Activated naive CD4-positive, alpha-beta T cell treated with anti-CD3 and anti-CD28 coated beads, Interleukin-2, amount 50 U/mL, for 72 hours (primary cell): ENCODE results near the gene OSBPL5. TPM values are rescaled to one million over a fixed set of nuclear protein-coding genes. Genes with fewer than 3 reads are reported as not detected.

Source experiments
- ATAC-seq, 2 donors: fragments of 150-1000 bp; cut with Tn5 transposase; 2 replicates each; pipeline ENCODE4 v1.10.0; 2021; ENCODE audit warnings: mild to moderate bottlenecking in 2 of 2, moderate library complexity in 2 of 2
- DNase-seq, 2 donors: peaks; one replicate each; pipeline ENCODE4 v3.0.0; 2021 to 2022; ENCODE audit warnings: low spot score in 2 of 2
- H3K27ac Mint-ChIP-seq, 2 donors: one replicate each; pipeline ENCODE4 v1.8.0; 2022; ENCODE audit warnings: mild to moderate bottlenecking in 2 of 2, mixed read lengths in 2 of 2
- H3K36me3 Mint-ChIP-seq, 2 donors: one replicate each; pipeline ENCODE4 v1.8.0; 2022; ENCODE audit warnings: mixed read lengths in 2 of 2
- H3K9me3 Mint-ChIP-seq, 2 donors: one replicate each; pipeline ENCODE4 v1.8.0; 2022; ENCODE audit warnings: mixed read lengths in 2 of 2
- total RNA-seq, 2 donors: library from RNA; stranded (reverse); gene quantifications; one replicate each; pipeline ENCODE4 v1.2.3, GENCODE V29; 2022

OSBPL5 gene
- total RNA-seq, 2 donors from 2014 or later: 1.2 to 20.0 TPM

DNA sequence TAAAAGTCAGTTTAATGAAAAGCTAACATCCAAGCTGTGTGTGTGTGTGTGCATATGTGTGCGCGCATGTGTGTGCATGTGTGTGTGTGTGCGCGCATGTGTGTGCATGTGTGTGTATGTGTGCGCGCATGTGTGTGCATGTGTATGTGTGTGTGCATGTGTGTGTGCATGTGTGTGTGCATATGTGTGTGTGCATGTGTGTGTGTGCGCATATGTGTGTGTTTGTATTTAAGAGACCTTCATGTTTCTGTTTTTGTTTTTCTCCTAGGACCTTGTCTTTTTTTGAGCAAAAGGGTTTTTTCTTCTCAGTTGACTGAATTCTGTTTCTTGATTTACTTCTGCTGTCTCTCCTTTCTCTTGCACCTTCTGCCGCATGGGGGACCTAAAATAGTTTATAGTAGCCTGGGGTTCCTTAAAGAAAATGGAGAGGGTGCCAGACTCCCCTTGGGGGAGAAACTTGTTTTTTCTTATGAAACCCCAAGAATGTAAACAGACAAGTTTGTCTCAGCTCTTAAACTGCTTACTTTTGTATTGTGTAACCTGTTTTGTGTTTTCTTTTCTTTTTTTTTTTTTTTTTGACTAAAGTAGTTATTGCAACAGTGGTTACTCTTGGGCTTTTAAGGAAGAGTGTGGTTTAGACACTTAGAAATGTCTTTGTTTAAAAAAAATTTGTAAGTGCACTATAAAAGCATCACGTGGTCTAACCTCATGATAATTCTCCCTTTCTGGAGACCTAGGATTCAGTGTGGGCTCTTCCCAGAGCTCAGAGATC lies 53.0 kb downstream of the OSBPL5 start:
- ATAC-seq (no peak), DNase-seq (no peak)
- H3K27ac Mint-ChIP-seq: no peak overlapping the region
- peaks cover 0 to 12% of the 10 kb centered on the region in 2 donors for H3K9me3 Mint-ChIP-seq
- H3K36me3 Mint-ChIP-seq: peaks cover 0 to 28% of the 10 kb centered on the region in 2 donors

DNA sequence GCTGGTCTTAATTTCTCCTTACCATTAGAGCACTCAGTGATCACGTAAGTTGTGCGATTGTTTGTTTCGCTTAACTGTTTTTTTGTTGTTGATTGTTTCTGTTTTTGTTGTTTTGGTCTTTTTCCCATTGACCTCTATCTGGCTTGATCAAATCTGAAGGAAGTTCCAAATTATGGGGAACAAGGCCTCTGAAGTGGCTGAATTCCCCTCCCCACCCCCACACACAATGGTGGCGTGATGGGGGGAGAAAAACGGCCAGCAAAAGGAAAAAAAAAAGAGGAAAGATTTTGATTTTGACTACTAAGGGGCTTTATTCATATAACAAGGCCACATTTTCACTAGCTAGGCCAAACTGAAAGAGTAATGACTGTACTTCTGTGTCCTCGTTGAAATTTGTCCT lies 53.6 kb downstream of the OSBPL5 start:
- ATAC-seq (no peak), DNase-seq (no peak)
- H3K36me3 Mint-ChIP-seq: peaks cover 0 to 28% of the 10 kb centered on the region in 2 donors
- H3K9me3 Mint-ChIP-seq: peaks cover 0 to 12% of the 10 kb centered on the region in 2 donors
- H3K27ac Mint-ChIP-seq: no peak overlapping the region

DNA sequence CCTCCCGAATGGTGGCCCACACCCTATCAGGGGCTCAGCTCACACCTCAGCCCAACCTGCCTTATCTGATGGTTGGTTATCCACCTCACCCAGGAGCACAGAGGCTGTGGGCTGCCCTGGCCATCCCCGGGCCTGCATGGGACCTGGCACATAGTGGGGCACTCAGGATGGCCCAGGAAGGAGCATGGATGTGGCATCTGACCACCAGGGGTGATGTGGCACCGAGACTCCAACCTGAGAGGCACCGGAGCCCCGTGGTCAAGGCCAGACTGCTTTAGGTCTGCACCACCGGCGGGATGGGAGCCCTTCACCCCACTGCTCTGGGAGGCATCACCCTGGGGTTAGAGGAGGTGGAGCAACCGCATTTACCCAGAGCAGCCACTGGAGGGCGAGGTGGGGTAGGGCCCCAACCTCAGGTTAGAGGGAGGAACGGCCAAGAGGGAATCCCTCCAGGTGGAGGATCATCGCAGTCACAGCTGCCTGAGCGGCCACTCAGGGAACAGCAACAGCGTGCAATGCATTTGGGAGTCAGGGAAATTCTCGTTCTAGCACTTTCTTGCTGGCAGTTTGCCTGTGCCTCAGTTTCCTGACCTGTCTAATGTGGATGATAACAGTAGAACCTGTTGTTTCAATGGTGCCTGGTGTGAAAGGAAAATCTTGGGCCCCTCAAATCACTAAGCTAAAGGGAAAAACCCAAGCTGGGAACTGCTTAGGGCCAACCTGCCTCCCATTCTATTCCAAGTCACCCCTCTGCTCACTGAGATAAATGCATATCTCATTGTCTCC lies 55.0 kb downstream of the OSBPL5 start:
- peaks cover 0 to 8% of the 10 kb centered on the region in 2 donors for H3K9me3 Mint-ChIP-seq
- DNase-seq (peak; percentile 55 to 63), ATAC-seq (peak; percentile 83 to 85)
- peaks cover 0 to 19% of the 10 kb centered on the region in 2 donors for H3K36me3 Mint-ChIP-seq
- no peak overlapping the region for H3K27ac Mint-ChIP-seq

DNA sequence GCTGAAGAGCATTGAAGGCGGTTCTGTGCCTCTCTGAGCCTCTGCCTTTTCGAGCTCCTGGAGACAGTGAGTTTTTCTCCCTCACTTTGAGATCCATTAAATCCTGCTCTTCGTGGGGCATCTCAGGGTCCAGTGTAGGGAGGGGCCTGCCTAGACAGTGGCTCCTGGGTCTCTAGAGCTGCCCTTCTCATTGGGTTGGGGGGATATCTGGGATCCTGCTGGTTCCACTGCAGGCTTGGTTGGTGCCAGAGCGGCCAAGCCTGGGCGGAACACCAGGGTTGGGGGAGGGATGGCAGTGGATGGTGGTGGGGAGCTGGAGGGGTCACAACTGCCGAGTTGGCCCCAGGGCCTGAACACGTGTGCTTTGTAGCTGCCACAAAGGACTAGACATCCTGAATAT lies 55.7 kb downstream of the OSBPL5 start:
- H3K27ac Mint-ChIP-seq: no peak overlapping the region
- ATAC-seq: no peak
- H3K9me3 Mint-ChIP-seq: peaks cover 0 to 6% of the 10 kb centered on the region in 2 donors
- H3K36me3 Mint-ChIP-seq: peaks cover 0 to 13% of the 10 kb centered on the region in 2 donors
- DNase-seq: peak in 1 of 2 donors; percentile 49

DNA sequence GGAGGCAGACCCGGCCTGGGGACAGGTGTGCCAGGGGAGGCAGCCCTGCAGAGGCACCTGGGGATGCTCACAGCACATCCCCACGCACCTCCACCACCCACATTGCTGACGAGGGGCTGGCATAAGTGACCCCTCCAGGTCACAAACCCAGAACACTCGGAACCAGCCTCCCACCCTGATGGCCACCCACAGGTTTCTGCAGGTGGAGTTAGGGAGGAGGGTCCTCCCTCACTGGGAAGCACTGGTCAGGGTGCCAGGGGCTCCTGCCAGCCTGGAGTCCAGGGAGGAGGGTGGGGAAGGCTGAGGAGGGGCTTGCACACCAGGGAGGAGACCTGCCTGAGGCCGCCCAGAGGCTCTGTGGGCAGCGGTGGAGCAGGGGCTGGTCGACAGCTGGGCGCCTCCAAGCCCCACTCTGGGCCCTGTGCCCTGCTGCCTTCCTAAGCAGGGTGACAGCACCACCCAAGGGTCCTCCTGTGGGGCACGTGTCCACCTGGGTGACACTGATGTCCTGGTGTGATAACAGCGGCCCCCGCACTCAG lies 56.9 kb downstream of the OSBPL5 start:
- ATAC-seq: no peak

DNA sequence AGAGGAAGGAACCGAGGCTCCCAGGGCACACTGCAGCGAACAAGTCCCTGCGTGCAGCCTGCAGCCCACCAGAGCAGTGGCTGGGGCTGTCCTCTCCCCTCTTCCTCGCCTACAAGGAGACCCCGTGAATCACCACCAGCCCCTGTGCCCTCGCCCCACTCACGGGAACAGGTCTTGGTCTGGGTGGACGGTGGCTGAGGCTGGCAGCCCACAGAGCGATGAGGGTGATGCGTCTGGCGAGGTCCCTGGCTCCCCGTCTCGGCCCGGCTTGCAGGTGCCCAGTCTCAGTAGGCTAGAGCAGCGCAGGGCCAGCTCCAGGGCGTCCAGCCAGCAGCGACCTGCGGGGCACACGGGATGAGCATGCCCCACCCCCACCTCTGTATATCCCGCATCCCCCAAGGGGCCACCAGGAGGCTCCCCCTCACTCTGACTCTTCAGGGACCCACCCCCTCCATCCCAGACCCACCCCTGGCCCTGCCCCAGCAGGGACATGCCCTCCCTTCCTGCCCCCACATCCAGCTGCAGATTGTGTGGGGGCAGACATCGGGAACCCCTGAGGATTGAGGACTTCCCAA lies 57.4 kb downstream of the OSBPL5 start:
- Mint-ChIP-seq H3K27ac (no peak overlapping the region), H3K36me3 (peaks cover 0 to 5% of the 10 kb centered on the region in 2 donors)
- no peak for ATAC-seq

More for the DNA sequence above, 56.9 kb downstream of the OSBPL5 start:
- peak in 1 of 2 donors; percentile 49 for DNase-seq
- Mint-ChIP-seq H3K27ac (no peak overlapping the region), H3K9me3 (no peaks in the 10 kb centered on the region), H3K36me3 (peaks cover 0 to 5% of the 10 kb centered on the region in 2 donors)

DNA sequence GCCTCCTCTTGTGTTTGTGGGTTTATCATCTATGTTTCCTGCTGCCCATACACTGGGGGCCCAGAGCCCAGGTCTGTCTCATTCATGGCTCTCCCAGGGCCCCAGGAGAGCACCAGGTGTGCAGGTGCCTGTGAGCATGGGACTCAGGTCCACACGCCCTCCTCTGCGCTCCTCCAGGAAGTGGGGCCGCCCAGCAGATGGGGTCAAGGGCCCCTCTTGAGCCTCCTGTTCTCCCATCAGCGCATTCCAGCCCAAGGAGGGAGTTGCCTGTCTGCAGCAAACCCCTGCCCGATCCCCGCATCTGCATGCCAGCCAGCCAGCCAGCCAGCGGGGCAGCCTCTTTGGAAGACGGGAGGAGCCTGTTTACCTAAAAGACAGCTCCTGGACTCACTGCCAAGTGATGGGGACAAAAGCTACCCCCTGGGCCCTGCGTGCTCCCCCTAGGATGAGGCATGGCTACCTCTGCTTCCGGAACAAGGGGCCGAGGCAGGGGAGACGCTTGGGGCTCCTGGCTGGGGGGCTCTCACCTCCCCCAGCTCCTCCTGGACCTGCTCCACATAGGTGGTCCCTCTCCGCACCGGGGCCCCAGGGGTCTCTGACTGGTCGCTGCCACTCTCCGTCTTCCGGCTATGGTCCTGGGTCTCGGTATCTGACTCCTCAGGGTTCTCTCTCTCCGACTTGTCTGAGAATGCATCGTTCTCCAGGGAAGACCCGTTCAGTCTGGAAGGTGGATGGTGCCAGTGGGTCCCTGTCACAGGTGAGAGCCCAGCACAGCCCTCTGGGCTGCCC lies 58.2 kb downstream of the OSBPL5 start:
- Mint-ChIP-seq H3K9me3 (no peaks in the 10 kb centered on the region), H3K27ac (peak overlapping the region in 1 of 2 donors; percentile 4), H3K36me3 (no peaks in the 10 kb centered on the region)
- DNase-seq (peak in 1 of 2 donors; percentile 18), ATAC-seq (no peak)

More for the DNA sequence above, 57.4 kb downstream of the OSBPL5 start:
- DNase-seq: peak in 1 of 2 donors; percentile 47
- no peaks in the 10 kb centered on the region for H3K9me3 Mint-ChIP-seq

DNA sequence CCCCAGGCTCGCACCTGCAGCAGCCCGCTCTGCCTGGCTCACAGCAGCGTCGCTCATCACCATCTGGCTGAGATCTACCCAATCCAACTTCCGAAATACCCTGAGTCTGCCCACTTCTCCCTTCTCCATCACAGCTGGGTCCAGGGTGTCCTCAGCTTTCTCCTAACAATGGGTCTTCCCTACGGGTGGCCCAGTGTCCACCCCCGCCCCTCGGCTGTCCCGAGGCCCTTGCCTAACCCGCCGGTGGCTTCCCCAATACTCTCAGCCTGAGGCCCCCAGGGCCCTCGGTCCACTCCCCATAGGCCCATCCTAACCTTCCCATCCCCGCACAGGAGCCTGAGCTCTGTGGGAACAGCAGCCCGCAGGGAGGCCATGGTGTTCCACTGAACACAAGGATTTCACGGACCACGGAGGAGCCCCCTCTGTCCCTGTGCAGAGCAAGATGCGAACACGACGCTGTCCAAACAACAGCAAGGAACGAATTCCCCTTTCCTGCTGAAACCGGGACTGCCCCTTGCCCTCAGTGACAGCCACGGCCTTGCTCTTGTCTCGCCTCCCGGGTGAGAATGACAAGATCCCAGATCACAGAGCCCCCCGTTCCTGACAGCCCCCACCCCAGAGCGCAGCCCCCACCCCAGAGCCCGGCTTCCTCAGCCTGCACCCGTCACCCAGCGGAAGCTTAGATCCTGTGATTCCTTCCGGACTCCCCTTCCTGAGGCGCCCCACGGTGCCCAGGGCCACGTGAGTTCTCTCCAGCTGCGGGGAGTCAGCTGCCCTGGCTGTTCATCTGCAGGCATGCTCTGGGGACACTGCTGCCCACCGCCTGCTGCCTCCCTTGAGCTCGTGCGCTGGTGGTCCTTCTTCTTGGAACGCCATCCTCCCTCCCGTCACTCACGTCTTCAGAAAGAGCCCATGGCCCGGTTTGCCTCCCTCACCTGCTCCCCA lies 59.0 kb downstream of the OSBPL5 start:
- H3K27ac Mint-ChIP-seq: no peak overlapping the region
- no peak for ATAC-seq
- no peaks in the 10 kb centered on the region for H3K9me3 Mint-ChIP-seq
- no peaks in the 10 kb centered on the region for H3K36me3 Mint-ChIP-seq
- peak in 1 of 2 donors; percentile 39 for DNase-seq

DNA sequence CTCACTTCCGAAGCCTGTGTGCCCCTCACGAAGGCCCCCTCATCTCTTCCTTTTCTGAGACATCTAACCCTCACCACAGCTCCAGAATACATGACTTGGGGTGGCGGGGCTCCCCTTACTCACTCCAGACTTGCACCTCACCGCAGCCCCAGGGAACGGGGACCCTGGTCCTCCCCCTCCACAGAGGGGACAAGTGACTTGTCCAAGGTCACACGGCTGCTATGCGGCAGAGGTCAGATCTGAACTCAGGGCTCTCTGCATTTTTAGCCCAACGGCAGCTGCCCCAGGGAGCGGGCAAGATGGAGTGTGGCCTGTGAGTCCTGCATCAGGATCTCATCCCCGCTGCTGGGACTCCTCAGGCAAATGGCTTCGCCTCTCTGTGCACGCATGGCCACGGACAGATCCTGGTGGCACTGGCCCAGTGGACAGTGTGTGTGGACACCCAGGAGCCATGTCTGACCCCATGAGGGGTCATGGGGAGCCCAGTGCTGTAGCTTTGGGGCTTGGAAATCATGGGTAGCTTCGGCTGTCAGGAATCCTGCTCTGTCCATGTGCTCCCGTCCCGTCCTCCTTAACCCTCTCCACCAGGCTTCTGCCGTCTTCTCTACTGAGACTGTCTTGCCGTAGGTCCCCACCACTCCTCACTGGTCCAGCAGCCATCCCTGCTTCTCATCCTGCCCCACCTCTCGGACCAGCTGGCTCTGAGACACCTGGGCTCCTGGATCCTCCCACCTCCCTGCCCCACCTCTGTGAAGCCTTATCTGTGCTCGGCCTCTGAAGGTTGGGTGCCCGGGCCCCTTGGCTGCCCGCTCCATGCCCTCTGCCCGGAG lies 59.9 kb downstream of the OSBPL5 start:
- no peaks in the 10 kb centered on the region for H3K9me3 Mint-ChIP-seq
- no peaks in the 10 kb centered on the region for H3K36me3 Mint-ChIP-seq
- H3K27ac Mint-ChIP-seq: peak overlapping the region in 1 of 2 donors; percentile 14
- DNase-seq: peak in 1 of 2 donors; percentile 47
- ATAC-seq: no peak

DNA sequence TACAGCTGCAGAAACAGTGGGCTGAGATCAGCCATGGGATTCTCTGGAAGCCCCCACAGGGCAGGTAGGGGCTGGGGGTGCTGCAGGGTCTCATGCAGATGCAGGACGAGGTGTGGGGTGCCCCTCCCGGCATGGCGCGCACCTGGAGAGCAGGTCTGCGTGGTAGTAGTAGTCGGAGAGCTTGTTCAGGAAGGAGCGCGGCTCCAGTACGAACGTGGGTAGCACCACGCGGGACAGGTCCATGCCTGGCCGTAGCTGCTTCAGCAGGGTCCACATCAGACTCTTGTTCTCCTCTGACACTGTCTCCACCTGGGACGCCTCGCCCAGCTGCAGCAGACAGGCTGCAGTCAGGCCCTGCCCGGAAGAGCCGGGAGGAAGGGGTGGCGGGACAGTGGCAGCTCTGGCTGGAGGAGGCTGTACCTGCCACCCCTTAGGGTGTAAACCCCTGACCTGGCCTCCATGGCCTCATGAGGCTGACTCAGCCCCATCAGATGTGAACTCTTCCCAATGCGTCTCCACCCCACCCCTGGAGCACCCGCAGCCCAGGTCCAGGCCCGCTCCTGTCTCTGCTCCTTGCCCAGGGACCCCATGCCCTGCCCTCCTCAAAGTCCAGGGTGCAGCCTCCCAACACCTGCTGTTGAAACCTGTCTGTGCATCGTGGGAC lies 60.9 kb downstream of the OSBPL5 start:
- ATAC-seq: peak in 1 of 2 donors; percentile 16
- no peaks in the 10 kb centered on the region for H3K36me3 Mint-ChIP-seq
- peak in 1 of 2 donors; percentile 50 for DNase-seq
- no peaks in the 10 kb centered on the region for H3K9me3 Mint-ChIP-seq
- H3K27ac Mint-ChIP-seq: no peak overlapping the region

DNA sequence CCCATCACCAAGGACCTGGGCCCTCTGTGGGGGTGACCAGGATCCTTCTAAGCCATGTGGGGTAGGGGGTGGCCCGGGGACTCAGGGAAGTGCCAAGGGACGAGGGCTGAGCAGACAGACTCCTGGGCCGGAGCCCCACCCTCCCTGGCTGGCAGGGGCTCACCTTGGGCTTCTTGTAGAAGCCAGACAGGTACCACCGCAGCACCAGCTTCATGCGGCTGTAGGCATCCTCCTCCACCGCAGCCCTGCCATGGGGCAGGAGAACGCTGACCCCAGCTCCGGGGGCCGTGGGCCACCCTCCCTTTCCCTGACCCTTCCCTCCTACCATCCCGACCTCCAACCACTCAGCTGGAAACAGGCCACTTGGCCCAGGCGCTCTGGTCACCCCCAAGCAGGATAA lies 62.0 kb downstream of the OSBPL5 start:
- peak in 1 of 2 donors; percentile 54 for DNase-seq
- H3K9me3 Mint-ChIP-seq: no peaks in the 10 kb centered on the region

DNA sequence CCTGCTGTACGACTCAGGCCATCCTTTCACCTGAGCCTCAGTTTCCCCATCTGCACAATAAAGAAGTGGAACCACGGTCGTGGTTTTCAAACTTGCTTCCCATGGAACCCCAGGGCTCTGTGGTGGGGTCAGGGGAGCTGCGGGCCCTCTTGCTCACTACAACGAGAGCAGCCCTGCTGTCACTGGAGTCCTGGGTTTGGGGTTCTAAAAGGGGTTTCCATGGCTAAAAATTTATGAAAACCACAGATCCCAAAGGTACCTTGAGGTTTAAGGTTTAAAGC lies 62.5 kb downstream of the OSBPL5 start:
- peak in 1 of 2 donors; percentile 11 for DNase-seq
- ATAC-seq: no peak
- Mint-ChIP-seq H3K9me3 (no peaks in the 10 kb centered on the region), H3K27ac (no peak overlapping the region), H3K36me3 (no peaks in the 10 kb centered on the region)

More for the DNA sequence above, 62.0 kb downstream of the OSBPL5 start:
- Mint-ChIP-seq H3K27ac (no peak overlapping the region), H3K36me3 (no peaks in the 10 kb centered on the region)
- ATAC-seq: no peak

DNA sequence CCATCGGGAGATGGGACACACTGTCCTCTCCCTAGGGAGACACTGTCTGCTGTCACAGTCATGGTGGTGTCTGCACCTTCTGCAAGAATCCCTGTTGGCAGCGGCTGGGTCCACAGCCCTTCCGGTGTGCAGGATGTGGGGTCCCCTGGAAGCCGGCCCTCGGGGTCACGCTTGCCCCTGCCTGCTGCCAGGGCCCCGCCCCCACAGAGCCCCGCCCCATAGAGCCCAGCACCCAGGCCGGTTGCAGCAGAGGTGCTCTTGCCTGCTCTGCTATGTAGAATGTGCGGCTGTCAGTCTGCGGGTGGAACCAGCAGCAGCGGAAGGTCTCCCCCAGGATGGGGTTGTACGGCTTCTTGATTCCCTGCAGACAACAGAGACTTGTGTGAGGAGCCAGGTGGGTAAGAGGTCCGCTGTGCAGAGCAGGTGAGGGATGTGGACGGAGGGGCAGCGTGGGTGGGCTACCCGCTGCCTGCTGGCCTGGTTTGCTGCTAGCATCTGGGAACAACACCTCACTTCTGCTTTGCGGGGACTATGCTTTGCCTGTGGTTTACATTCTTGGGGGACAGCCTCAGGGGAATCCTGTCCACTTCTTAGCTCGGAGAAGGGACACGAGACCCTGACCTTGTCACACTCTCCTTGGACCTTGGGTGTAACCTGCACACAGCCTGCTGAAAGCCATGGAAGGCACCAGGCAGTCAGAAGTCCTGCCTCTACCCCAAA lies 63.0 kb downstream of the OSBPL5 start:
- peak overlapping the region in 1 of 2 donors; percentile 14 for H3K27ac Mint-ChIP-seq
- ATAC-seq (no peak), DNase-seq (peak in 1 of 2 donors; percentile 48)
- H3K9me3 Mint-ChIP-seq: no peaks in the 10 kb centered on the region
- H3K36me3 Mint-ChIP-seq: no peaks in the 10 kb centered on the region
